GM23338 (cell line): Measurements from ENCODE around the gene MESP1.

Source experiments
- CTCF ChIP-seq, 2 experiments: fragments of 200-600 bp in 1 of 2; sonication (generic) in 1 of 2; conservative IDR thresholded peaks; 2 replicates each; pipeline versions ENCODE4 v1.5.1 to v1.6.1; 2016 to 2017; ENCODE audit warnings: antibody characterized with exemption in 2 of 2, low read depth in 2 of 2, mild to moderate bottlenecking in 2 of 2, moderate library complexity in 1 of 2
- NANOG ChIP-seq: IDR thresholded peaks from 2 replicates; pipeline ENCODE4 v1.6.1; 2016; ENCODE audit warnings: antibody characterized with exemption, borderline replicate concordance
- TF ChIP-seq, protein P1 (sequence below): IDR thresholded peaks from one replicate; pipeline ENCODE4 v1.6.1; 2018; ENCODE audit warnings: antibody characterized with exemption; ENCODE audit not compliant: unreplicated experiment

DNA sequence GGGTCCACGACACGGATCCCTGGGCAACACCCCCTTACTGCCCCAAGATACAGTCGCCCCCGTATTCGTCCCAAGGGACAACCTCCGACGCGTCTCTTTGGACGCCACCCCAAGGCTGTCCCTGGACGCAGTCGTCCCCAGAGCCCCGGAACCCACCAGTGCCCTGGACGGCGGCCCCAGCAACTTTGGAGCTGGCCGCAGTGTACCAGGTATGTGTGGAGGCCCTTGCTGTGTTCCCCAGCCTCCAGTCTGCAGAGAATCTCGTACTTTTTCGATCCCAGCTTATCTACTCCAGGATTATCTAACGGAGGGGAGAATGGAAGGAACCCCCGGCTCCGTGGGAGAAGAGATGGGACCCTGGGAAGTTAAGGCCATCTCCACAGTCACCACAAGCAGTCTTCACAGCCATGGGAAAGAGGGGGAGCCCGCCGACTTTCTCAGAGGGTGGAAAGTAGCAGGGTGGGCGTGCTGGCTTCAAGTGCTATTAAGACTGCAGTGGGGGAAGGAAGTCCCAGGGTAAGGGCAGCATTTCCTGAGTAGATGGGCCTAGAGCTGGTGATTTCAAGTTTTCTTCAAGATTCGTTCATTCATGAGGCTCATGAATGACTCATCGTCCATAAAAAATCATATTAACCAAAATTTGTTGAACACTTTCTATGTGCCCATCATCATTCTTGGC lies 26.2 kb upstream of the MESP1 start:
- no peak for TF ChIP-seq CTCF (conservative IDR thresholded peaks at IDR 0.05; ENCODE audit: low read depth in 2 of 2)
- TF ChIP-seq NANOG: no peak
- TF ChIP-seq, protein P1, sequence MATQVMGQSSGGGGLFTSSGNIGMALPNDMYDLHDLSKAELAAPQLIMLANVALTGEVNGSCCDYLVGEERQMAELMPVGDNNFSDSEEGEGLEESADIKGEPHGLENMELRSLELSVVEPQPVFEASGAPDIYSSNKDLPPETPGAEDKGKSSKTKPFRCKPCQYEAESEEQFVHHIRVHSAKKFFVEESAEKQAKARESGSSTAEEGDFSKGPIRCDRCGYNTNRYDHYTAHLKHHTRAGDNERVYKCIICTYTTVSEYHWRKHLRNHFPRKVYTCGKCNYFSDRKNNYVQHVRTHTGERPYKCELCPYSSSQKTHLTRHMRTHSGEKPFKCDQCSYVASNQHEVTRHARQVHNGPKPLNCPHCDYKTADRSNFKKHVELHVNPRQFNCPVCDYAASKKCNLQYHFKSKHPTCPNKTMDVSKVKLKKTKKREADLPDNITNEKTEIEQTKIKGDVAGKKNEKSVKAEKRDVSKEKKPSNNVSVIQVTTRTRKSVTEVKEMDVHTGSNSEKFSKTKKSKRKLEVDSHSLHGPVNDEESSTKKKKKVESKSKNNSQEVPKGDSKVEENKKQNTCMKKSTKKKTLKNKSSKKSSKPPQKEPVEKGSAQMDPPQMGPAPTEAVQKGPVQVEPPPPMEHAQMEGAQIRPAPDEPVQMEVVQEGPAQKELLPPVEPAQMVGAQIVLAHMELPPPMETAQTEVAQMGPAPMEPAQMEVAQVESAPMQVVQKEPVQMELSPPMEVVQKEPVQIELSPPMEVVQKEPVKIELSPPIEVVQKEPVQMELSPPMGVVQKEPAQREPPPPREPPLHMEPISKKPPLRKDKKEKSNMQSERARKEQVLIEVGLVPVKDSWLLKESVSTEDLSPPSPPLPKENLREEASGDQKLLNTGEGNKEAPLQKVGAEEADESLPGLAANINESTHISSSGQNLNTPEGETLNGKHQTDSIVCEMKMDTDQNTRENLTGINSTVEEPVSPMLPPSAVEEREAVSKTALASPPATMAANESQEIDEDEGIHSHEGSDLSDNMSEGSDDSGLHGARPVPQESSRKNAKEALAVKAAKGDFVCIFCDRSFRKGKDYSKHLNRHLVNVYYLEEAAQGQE: no peak
